H9 (cell line): Measurements from ENCODE around the gene KCTD17. TPM values are rescaled to one million over a fixed set of nuclear protein-coding genes. Genes with fewer than 3 reads are reported as not detected.

Source experiments
- DNase-seq: peaks from one replicate; pipeline ENCODE4 v3.0.0-alpha.2; 2017
- H2AFZ ChIP-seq: one replicate; pipeline ENCODE4 v1.6.1; 2013; ENCODE audit warnings: mild to moderate bottlenecking, low read length, control low read depth, moderate library complexity
- H2AK5ac ChIP-seq: 2 replicates; pipeline ENCODE4 v1.6.1; 2013; ENCODE audit warnings: low read length, control low read depth, mixed read lengths; ENCODE audit not compliant: insufficient read length
- H2BK120ac ChIP-seq: one replicate; pipeline ENCODE4 v1.6.1; 2013; ENCODE audit warnings: low read depth, mild to moderate bottlenecking, low read length, control low read depth, inconsistent platforms; ENCODE audit not compliant: poor library complexity, severe bottlenecking
- H2BK12ac ChIP-seq: 2 replicates; pipeline ENCODE4 v1.6.1; 2013; ENCODE audit warnings: low read length, control low read depth, mixed read lengths, low read depth; ENCODE audit not compliant: insufficient read length
- H2BK15ac ChIP-seq: 2 replicates; pipeline ENCODE4 v1.6.1; 2013; ENCODE audit warnings: low read depth, low read length, control low read depth
- H2BK20ac ChIP-seq: one replicate; pipeline ENCODE4 v1.6.1; 2013; ENCODE audit warnings: low read depth, mild to moderate bottlenecking, low read length, control low read depth, inconsistent platforms; ENCODE audit not compliant: poor library complexity, severe bottlenecking
- H2BK5ac ChIP-seq: 2 replicates; pipeline ENCODE4 v1.6.1; 2013; ENCODE audit warnings: low read length, control low read depth, mixed read lengths; ENCODE audit not compliant: insufficient read length
- H3K14ac ChIP-seq: 2 replicates; pipeline ENCODE4 v1.6.1; 2013; ENCODE audit warnings: low read length, control low read depth; ENCODE audit not compliant: insufficient read depth
- H3K18ac ChIP-seq: 2 replicates; pipeline ENCODE4 v1.6.1; 2013; ENCODE audit warnings: low read depth, mild to moderate bottlenecking, mixed read lengths, low read length, control low read depth; ENCODE audit not compliant: insufficient read length
- H3K23ac ChIP-seq: 2 replicates; pipeline ENCODE4 v1.6.1; 2013; ENCODE audit warnings: low read length, control low read depth, mixed read lengths, low read depth; ENCODE audit not compliant: insufficient read length
- H3K23me2 ChIP-seq: 2 replicates; pipeline ENCODE4 v1.6.1; 2013; ENCODE audit warnings: low read depth, mild to moderate bottlenecking, mixed read lengths, low read length, control low read depth; ENCODE audit not compliant: insufficient read length, poor library complexity, severe bottlenecking
- H3K27ac ChIP-seq: 2 replicates; pipeline ENCODE4 v1.5.1; 2013; ENCODE audit warnings: low read length, control low read depth, mixed read lengths, low read depth; ENCODE audit not compliant: insufficient read length
- H3K27me3 ChIP-seq: 2 replicates; pipeline ENCODE4 v1.6.1; 2013; ENCODE audit warnings: low read length, control low read depth, inconsistent platforms; ENCODE audit not compliant: insufficient read depth
- H3K4ac ChIP-seq: 2 replicates; pipeline ENCODE4 v1.6.1; 2013; ENCODE audit warnings: low read depth, mild to moderate bottlenecking, control low read depth, inconsistent platforms, low read length, moderate library complexity
- H3K4me1 ChIP-seq: 2 replicates; pipeline ENCODE4 v1.6.1; 2013; ENCODE audit warnings: low read length, control low read depth, inconsistent platforms; ENCODE audit not compliant: insufficient read depth
- H3K4me2 ChIP-seq: 2 replicates; pipeline ENCODE4 v1.6.1; 2013; ENCODE audit warnings: low read length, control low read depth, mixed read lengths; ENCODE audit not compliant: insufficient read length, insufficient read depth
- H3K56ac ChIP-seq: 2 replicates; pipeline ENCODE4 v1.6.1; 2013; ENCODE audit warnings: low read depth, mild to moderate bottlenecking, mixed read lengths, low read length, control low read depth; ENCODE audit not compliant: insufficient read length
- H3K79me1 ChIP-seq: 2 replicates; pipeline ENCODE4 v1.6.1; 2013; ENCODE audit warnings: low read depth, mild to moderate bottlenecking, moderate library complexity, low read length, control low read depth, inconsistent platforms; ENCODE audit not compliant: insufficient read depth, poor library complexity, severe bottlenecking
- H3K79me2 ChIP-seq: 2 replicates; pipeline ENCODE4 v1.6.1; 2013; ENCODE audit warnings: low read length, control low read depth, inconsistent platforms; ENCODE audit not compliant: insufficient read depth
- H3K9ac ChIP-seq: 2 replicates; pipeline ENCODE4 v1.6.1; 2013; ENCODE audit warnings: low read length, control low read depth, mixed read lengths; ENCODE audit not compliant: insufficient read length; ENCODE audit errors: extremely low read depth
- H3K9me3 ChIP-seq: one replicate; pipeline ENCODE4 v1.6.1; 2013; ENCODE audit warnings: low read depth, low read length, inconsistent platforms; ENCODE audit not compliant: control insufficient read depth
- H3T11ph ChIP-seq: one replicate; pipeline ENCODE4 v1.6.1; 2013; ENCODE audit warnings: mild to moderate bottlenecking, low read length, control low read depth, inconsistent platforms
- H4K20me1 ChIP-seq: one replicate; pipeline ENCODE4 v1.6.1; 2013; ENCODE audit not compliant: control insufficient read depth, insufficient read length, insufficient read depth
- H4K5ac ChIP-seq: 2 replicates; pipeline ENCODE4 v1.6.1; 2013; ENCODE audit warnings: low read depth, mild to moderate bottlenecking, mixed read lengths, low read length, control low read depth; ENCODE audit not compliant: insufficient read length
- H4K8ac ChIP-seq: replicated peaks from 2 replicates; pipeline ENCODE4 v1.6.1; 2013; ENCODE audit warnings: low read length, control low read depth, mixed read lengths, low read depth; ENCODE audit not compliant: insufficient read length
- H4K91ac ChIP-seq: 2 replicates; pipeline ENCODE4 v1.6.1; 2013; ENCODE audit warnings: low read depth, mild to moderate bottlenecking, moderate library complexity, mixed read lengths, low read length, control low read depth; ENCODE audit not compliant: insufficient read length
- H3K27ac Mint-ChIP-seq, 3 experiments: 2 replicates in 2 of 3; 3 replicates in 1 of 3; pipeline ENCODE4 v1.8.0; 2020 to 2021; ENCODE audit warnings: mixed read lengths in 3 of 3, mild to moderate bottlenecking in 1 of 3, moderate library complexity in 1 of 3
- H3K27me3 Mint-ChIP-seq: 2 replicates; pipeline ENCODE4 v1.8.0; 2021; ENCODE audit warnings: low read depth, mild to moderate bottlenecking, moderate library complexity, mixed read lengths
- H3K36me3 Mint-ChIP-seq, 3 experiments: 2 replicates in 2 of 3; 3 replicates in 1 of 3; pipeline ENCODE4 v1.8.0; 2020 to 2021; ENCODE audit warnings: low read depth in 3 of 3, mixed read lengths in 3 of 3; ENCODE audit not compliant: insufficient read depth in 1 of 3
- H3K4me1 Mint-ChIP-seq, 2 experiments: 2 replicates each; pipeline ENCODE4 v1.8.0; 2020; ENCODE audit warnings: mixed read lengths in 2 of 2
- H3K4me3 Mint-ChIP-seq, 2 experiments: 2 replicates in 1 of 2; 3 replicates in 1 of 2; pipeline ENCODE4 v1.8.0; 2020 to 2021; ENCODE audit warnings: mild to moderate bottlenecking in 2 of 2, mixed read lengths in 2 of 2, moderate library complexity in 1 of 2
- H3K9me3 Mint-ChIP-seq, 2 experiments: 2 replicates in 1 of 2; 3 replicates in 1 of 2; pipeline ENCODE4 v1.8.0; 2020; ENCODE audit warnings: mild to moderate bottlenecking in 2 of 2, mixed read lengths in 2 of 2, moderate library complexity in 1 of 2
- CTCF ChIP-seq: fragments of 200-600 bp; sonication (generic); conservative IDR thresholded peaks from 3 replicates; pipeline ENCODE4 v1.8.0; 2021; ENCODE audit warnings: antibody characterized with exemption, mild to moderate bottlenecking
- WGBS: extraction: QIAGEN DNeasy Blood & Tissue Kit; methylation state at CpG from one replicate; pipeline ENCODE4 v1.1.7; 2013; ENCODE audit warnings: missing lambda C conversion rate, low lambda C conversion rate, mixed read lengths; ENCODE audit not compliant: insufficient read length; ENCODE audit errors: extremely low coverage; 5-methylcytosine and 5-hydroxymethylcytosine counted together
- total RNA-seq: library from RNA; stranded (reverse); gene quantifications from 2 replicates; pipeline ENCODE4 v1.2.1, GENCODE V29; 2021

The KCTD17 gene
- total RNA-seq, 1 experiment from 2014 or later, result 34.1 TPM

DNA sequence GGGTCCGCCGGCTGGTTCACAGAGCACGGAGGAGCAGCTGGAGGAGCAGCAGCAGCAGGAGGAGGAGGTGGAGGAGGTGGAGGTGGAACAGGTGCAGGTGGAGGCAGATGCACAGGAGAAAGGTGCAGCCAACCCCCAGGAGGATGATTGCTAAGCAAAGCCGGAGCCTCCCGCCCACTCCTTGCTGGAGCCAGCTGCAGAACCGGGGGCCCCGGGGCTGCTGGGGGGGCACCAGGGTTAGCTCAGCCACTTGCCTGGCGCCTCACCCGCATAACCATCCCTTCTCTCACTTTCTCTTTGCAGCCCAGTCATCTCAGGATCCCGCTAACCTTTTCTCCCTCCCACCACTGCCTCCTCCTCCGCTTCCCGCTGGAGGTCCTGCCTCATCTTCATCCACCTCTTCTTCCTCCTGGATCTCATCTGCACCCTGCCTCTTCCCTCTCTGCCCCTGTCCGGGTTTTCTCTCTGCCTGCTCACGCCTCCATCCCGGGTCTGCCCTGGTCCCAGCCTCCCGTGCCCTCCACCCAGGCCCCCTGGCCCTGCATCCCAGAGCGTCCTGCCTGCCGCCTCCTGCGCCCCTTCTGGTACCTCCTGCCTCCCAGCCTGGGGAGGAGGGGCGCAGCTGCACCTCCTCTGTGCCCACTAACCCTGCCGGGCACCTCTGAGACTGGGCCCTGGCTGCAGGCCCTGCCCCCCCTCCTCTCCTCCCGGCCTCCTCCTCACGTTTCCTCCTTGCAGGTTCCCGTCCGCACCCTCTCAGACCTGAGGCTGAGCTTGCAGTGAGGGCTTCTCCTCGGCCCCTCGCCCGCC lies 9.5 kb downstream of the KCTD17 start:
- no CpG with 5 or more reads among the region's 28 CpGs for WGBS
- peaks cover 22% of the 10 kb centered on the region for H3K27me3 Mint-ChIP-seq
- H2BK20ac ChIP-seq, result no peak overlapping the region
- H3K9me3 ChIP-seq, result no peaks in the 10 kb centered on the region
- no peak overlapping the region for H3K4me2 ChIP-seq
- H3K27ac Mint-ChIP-seq, result no peak overlapping the region
- no peak overlapping the region for H3K9ac ChIP-seq
- peaks cover 9 to 25% of the 10 kb centered on the region in 2 experiments for H3K4me1 Mint-ChIP-seq
- no peak overlapping the region for H2BK15ac ChIP-seq
- no peak overlapping the region for H4K91ac ChIP-seq
- no peak overlapping the region for H3K23ac ChIP-seq
- H2BK12ac ChIP-seq, result no peak overlapping the region
- H3K4me3 Mint-ChIP-seq, result no peak overlapping the region
- H4K20me1 ChIP-seq, result no peaks in the 10 kb centered on the region
- H2BK5ac ChIP-seq, result no peak overlapping the region
- peaks cover 9 to 29% (median 26%) of the 10 kb centered on the region in 3 experiments for H3K36me3 Mint-ChIP-seq
- H2AK5ac ChIP-seq, result no peak overlapping the region
- H2AFZ ChIP-seq, result no peak overlapping the region
- H3T11ph ChIP-seq, result no peak overlapping the region
- H3K56ac ChIP-seq, result no peak overlapping the region
- H4K5ac ChIP-seq, result no peak overlapping the region
- no peak overlapping the region for H3K14ac ChIP-seq
- no peaks in the 10 kb centered on the region for H3K79me1 ChIP-seq
- no peak overlapping the region for H3K4ac ChIP-seq
- no peak for TF ChIP-seq CTCF
- H3K79me2 ChIP-seq, result no peaks in the 10 kb centered on the region
- H3K18ac ChIP-seq, result no peak overlapping the region
- no peaks in the 10 kb centered on the region; a peak in 1 of 5 replicates for H3K9me3 Mint-ChIP-seq
- no peaks in the 10 kb centered on the region; the same call in 1 of the 2 replicates for H3K4me1 ChIP-seq
- H2BK120ac ChIP-seq, result no peak overlapping the region
- no peaks in the 10 kb centered on the region for H3K23me2 ChIP-seq
- no peak overlapping the region for H4K8ac ChIP-seq
- H3K27ac ChIP-seq, result no peak overlapping the region
- no peaks in the 10 kb centered on the region for H3K27me3 ChIP-seq
- DNase-seq, result no peak
